Measurements from ENCODE around the gene DPM3. TPM values are rescaled to one million over a fixed set of nuclear protein-coding genes. Genes with fewer than 3 reads are reported as not detected.

Gene DPM3
- total and polyA plus RNA-seq, 2 of the 13 experiments (the other 11 are each of a cell fraction or from before 2014, with no cell fraction given): 23.2 to 53.4 TPM

- TF ChIP-seq ZBTB40 (IDR thresholded peaks at IDR 0.05) (no peak), ZBTB40 (CRISPR knock-in tag; IDR thresholded peaks at IDR 0.05) (no peak), ZNF431 (CRISPR knock-in tag; IDR thresholded peaks at IDR 0.05; ENCODE audit: borderline replicate concordance, low read depth) (no peak), HDAC6 (IDR thresholded peaks at IDR 0.05; ENCODE audit: low read depth, low read length) (no peak), ZFYVE20 (CRISPR knock-in tag; IDR thresholded peaks at IDR 0.05; ENCODE audit: borderline replicate concordance, low read depth) (no peak), AHR (CRISPR knock-in tag; IDR thresholded peaks at IDR 0.05) (no peak), ZSCAN21 (CRISPR knock-in tag; IDR thresholded peaks at IDR 0.05; ENCODE audit: borderline replicate concordance) (0 out of 2 replicates have a peak, but pooled peaks have one; percentile 8), ZBTB42 (CRISPR knock-in tag; IDR thresholded peaks at IDR 0.05) (no peak), ZNF605 (CRISPR knock-in tag; IDR thresholded peaks at IDR 0.05) (no peak), ZNF773 (CRISPR knock-in tag; IDR thresholded peaks at IDR 0.05; ENCODE audit: borderline replicate concordance) (no peak), KMT2B (CRISPR knock-in tag; IDR thresholded peaks at IDR 0.05) (no peak), KLF15 (CRISPR knock-in tag; IDR thresholded peaks at IDR 0.05; ENCODE audit: borderline replicate concordance) (no peak), MAFK (conservative IDR thresholded peaks at IDR 0.05 in 1 of 2, IDR thresholded peaks at IDR 0.05 in 1 of 2; ENCODE audit: low read length in 2 of 2) (no peak), RFXAP (CRISPR knock-in tag; IDR thresholded peaks at IDR 0.05; ENCODE audit: borderline replicate concordance) (peak; percentile 47; the same call in 1 of the 2 replicates), ZFP62 (CRISPR knock-in tag; IDR thresholded peaks at IDR 0.05) (no peak), ZNF225 (CRISPR knock-in tag; IDR thresholded peaks at IDR 0.05) (0 out of 2 replicates have a peak, but pooled peaks have one; percentile 11), DR1 (CRISPR knock-in tag; IDR thresholded peaks at IDR 0.05) (no peak), KDM5B (CRISPR knock-in tag; IDR thresholded peaks at IDR 0.05; ENCODE audit: borderline replicate concordance) (no peak)
- TF ChIP-seq, protein P1, sequence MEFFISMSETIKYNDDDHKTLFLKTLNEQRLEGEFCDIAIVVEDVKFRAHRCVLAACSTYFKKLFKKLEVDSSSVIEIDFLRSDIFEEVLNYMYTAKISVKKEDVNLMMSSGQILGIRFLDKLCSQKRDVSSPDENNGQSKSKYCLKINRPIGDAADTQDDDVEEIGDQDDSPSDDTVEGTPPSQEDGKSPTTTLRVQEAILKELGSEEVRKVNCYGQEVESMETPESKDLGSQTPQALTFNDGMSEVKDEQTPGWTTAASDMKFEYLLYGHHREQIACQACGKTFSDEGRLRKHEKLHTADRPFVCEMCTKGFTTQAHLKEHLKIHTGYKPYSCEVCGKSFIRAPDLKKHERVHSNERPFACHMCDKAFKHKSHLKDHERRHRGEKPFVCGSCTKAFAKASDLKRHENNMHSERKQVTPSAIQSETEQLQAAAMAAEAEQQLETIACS (CRISPR knock-in tag; IDR thresholded peaks at IDR 0.05): no peak
- TF ChIP-seq, protein P2, sequence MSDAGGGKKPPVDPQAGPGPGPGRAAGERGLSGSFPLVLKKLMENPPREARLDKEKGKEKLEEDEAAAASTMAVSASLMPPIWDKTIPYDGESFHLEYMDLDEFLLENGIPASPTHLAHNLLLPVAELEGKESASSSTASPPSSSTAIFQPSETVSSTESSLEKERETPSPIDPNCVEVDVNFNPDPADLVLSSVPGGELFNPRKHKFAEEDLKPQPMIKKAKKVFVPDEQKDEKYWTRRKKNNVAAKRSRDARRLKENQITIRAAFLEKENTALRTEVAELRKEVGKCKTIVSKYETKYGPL (CRISPR knock-in tag; IDR thresholded peaks at IDR 0.05): no peak
Observed at GRCh38 chr1:155178441-155179111, 38.2 kb upstream of the DPM3 start (continued).
